Endothelial cell of umbilical vein (primary cell): ENCODE data around the gene ITGA3. TPM values are rescaled to one million over a fixed set of nuclear protein-coding genes. Genes with fewer than 3 reads are reported as not detected.

ENCODE experiments used
- BruUV-seq: library from RNA; stranded (reverse); fragments of 400-500 nt; replicated peaks from 2 replicates; lab custom pipeline; 2021; lab: Mats Ljungman, UMichigan
- CTCF ChIA-PET: fragments of 300-600, 350-600 bp; sonication (Branson Sonifier 250); formaldehyde crosslinking; loops from one replicate; lab custom pipeline; 2021; ENCODE audit warnings: antibody characterized with exemption, inconsistent platforms; lab: Charles Lee
- POLR2A ChIA-PET: fragments of 300-600, 350-600 bp; sonication (Branson Sonifier 250); formaldehyde crosslinking; loops from one replicate; lab custom pipeline; 2021; ENCODE audit warnings: antibody characterized with exemption, inconsistent platforms; lab: Charles Lee
- DNase-seq: peaks from one replicate; pipeline ENCODE4 v3.0.0-alpha.2; 2011; ENCODE audit warnings: low read depth, low spot score
- FAIRE-seq: peaks from 2 replicates; lab custom pipeline; 2011; peaks lifted over from hg19 to GRCh38; lab: Jason Lieb, UNC
- H2AFZ ChIP-seq: 2 replicates; pipeline ENCODE4 v1.6.0; 2012; ENCODE audit warnings: low read depth, low read length, control low read depth, inconsistent platforms
- H3K27ac ChIP-seq: 2 replicates; pipeline ENCODE4 v1.5.1; 2011; ENCODE audit warnings: low read depth, mild to moderate bottlenecking, control low read depth, low read length, moderate library complexity; ENCODE audit not compliant: insufficient read depth
- H3K27me3 ChIP-seq, 2 experiments: 2 replicates each; pipeline versions ENCODE4 v1.6.0 to v1.6.1; 2011; ENCODE audit warnings: low read length in 2 of 2, mixed read lengths in 1 of 2; ENCODE audit not compliant: control insufficient read depth in 2 of 2, insufficient read depth in 2 of 2
- H3K36me3 ChIP-seq, 2 experiments: 2 replicates in 1 of 2; 3 replicates in 1 of 2; pipeline ENCODE4 v1.5.1; 2011; ENCODE audit warnings: low read length in 2 of 2, mild to moderate bottlenecking in 1 of 2, moderate library complexity in 1 of 2; ENCODE audit not compliant: control insufficient read depth in 2 of 2, insufficient read depth in 2 of 2; ENCODE audit errors: extremely low read depth in 1 of 2
- H3K4me1 ChIP-seq: 3 replicates; pipeline ENCODE4 v1.5.1; 2011; ENCODE audit warnings: mild to moderate bottlenecking, low read length; ENCODE audit not compliant: control insufficient read depth, insufficient read depth; ENCODE audit errors: extremely low read depth
- H3K4me2 ChIP-seq: 2 replicates; pipeline ENCODE4 v1.6.1; 2011; ENCODE audit warnings: low read length, control low read depth, mixed read lengths; ENCODE audit not compliant: insufficient read depth
- H3K4me3 ChIP-seq, 3 experiments: fragments of 200-600 bp in 1 of 3; sonication (generic), shearing (Covaris generic) in 1 of 3; replicated peaks in 1 of 3; 2 replicates each; pipeline ENCODE4 v1.5.1; 2011 to 2016; ENCODE audit warnings: control low read depth in 3 of 3, low read length in 3 of 3, mild to moderate bottlenecking in 2 of 3, inconsistent platforms in 1 of 3, low read depth in 1 of 3, moderate library complexity in 1 of 3; ENCODE audit not compliant: insufficient read depth in 1 of 3
- H3K79me2 ChIP-seq: 2 replicates; pipeline ENCODE4 v1.6.0; 2012; ENCODE audit warnings: low read length, inconsistent platforms; ENCODE audit not compliant: control insufficient read depth, insufficient read depth
- H3K9ac ChIP-seq: replicated peaks from 2 replicates; pipeline ENCODE3; 2011; ENCODE audit warnings: low read length, control low read depth; ENCODE audit not compliant: insufficient read depth; ENCODE audit errors: extremely low read depth
- H3K9me1 ChIP-seq: replicated peaks from 3 replicates; pipeline ENCODE4 v1.6.0; 2011; ENCODE audit warnings: mild to moderate bottlenecking, low read length; ENCODE audit not compliant: control insufficient read depth, insufficient read depth; ENCODE audit errors: extremely low read depth
- H3K9me3 ChIP-seq: replicated peaks from 2 replicates; pipeline ENCODE4 v1.5.1; 2012; ENCODE audit warnings: low read length, inconsistent platforms; ENCODE audit not compliant: control insufficient read depth, insufficient read depth
- H4K20me1 ChIP-seq: replicated peaks from 2 replicates; pipeline ENCODE3; 2011; ENCODE audit warnings: mild to moderate bottlenecking, low read length; ENCODE audit not compliant: control insufficient read depth, insufficient read depth; ENCODE audit errors: extremely low read depth
- CTCF ChIP-seq, 2 donors: IDR thresholded peaks; 1 replicate in 1 of 2; 2 replicates in 1 of 2; pipeline ENCODE4 v1.5.1; 2011; ENCODE audit warnings: low read length in 2 of 2, mild to moderate bottlenecking in 2 of 2, moderate library complexity in 2 of 2, control low read depth in 1 of 2, inconsistent platforms in 1 of 2, low read depth in 1 of 2; ENCODE audit not compliant: insufficient read depth in 1 of 2; ENCODE audit errors: extremely low read depth in 1 of 2
- EZH2 ChIP-seq: IDR thresholded peaks from 2 replicates; pipeline ENCODE4 v1.6.1; 2012; ENCODE audit warnings: borderline replicate concordance, low read depth, mild to moderate bottlenecking, moderate library complexity, low read length, inconsistent platforms; ENCODE audit not compliant: severe bottlenecking
- FOS ChIP-seq: IDR thresholded peaks from 2 replicates; pipeline ENCODE4 v1.6.1; 2011; ENCODE audit warnings: mild to moderate bottlenecking, low read length, moderate library complexity, borderline replicate concordance; ENCODE audit not compliant: insufficient read depth
- GATA2 ChIP-seq: IDR thresholded peaks from 2 replicates; pipeline ENCODE4 v1.7.0; 2011; ENCODE audit warnings: low read depth, mild to moderate bottlenecking, moderate library complexity, mixed read lengths, low read length; ENCODE audit not compliant: insufficient read length, insufficient read depth
- JUN ChIP-seq: IDR thresholded peaks from 2 replicates; pipeline ENCODE4 v1.6.1; 2011; ENCODE audit warnings: borderline replicate concordance, low read depth; ENCODE audit not compliant: insufficient read length, insufficient read depth
- MYC ChIP-seq: IDR thresholded peaks from one replicate; pipeline ENCODE4 v1.6.1; 2011; ENCODE audit warnings: mild to moderate bottlenecking, low read depth, low read length
- POLR2A ChIP-seq: IDR thresholded peaks from 2 replicates; pipeline ENCODE4 v1.6.1; 2012; ENCODE audit warnings: low read depth, mild to moderate bottlenecking, control low read depth, low read length
- POLR2AphosphoS5 ChIP-seq: IDR thresholded peaks from 2 replicates; pipeline ENCODE4 v1.6.1; 2012; ENCODE audit warnings: low read depth, mild to moderate bottlenecking, control low read depth, low read length, moderate library complexity; ENCODE audit not compliant: insufficient read depth
- dilution Hi-C: fragments of 300-500 bp; cut with MboI; formaldehyde crosslinking; loops from one replicate; pipeline ENCODE4 v1.15.0; 2019; ENCODE audit warnings: low sequenced_read_pairs; ENCODE audit not compliant: extremely low pct_ligation_motif_present
- intact Hi-C: fragments of 100-400 bp; cut with micrococcal nuclease; formaldehyde crosslinking; loops from one replicate; pipeline ENCODE4 v1.10.0; 2022
- polyA plus RNA-seq, 4 experiments: library from polyadenylated mRNA; depleted of rRNA in 3 of 4; stranded (reverse) in 3 of 4; unstranded in 1 of 4; fragments of >200 nt; gene quantifications; 2 replicates each; pipeline versions ENCODE4 v1.2.1 to v1.2.3, GENCODE V29; 2011 to 2012; ENCODE audit warnings: missing spikeins in 1 of 4
- total RNA-seq: library from RNA; stranded (reverse); gene quantifications from 2 replicates; pipeline ENCODE4 v1.2.3, GENCODE V29; 2021
- TF ChIP-seq, protein P1 (sequence below): IDR thresholded peaks from 2 replicates; pipeline ENCODE4 v1.6.1; 2011; ENCODE audit not compliant: insufficient read depth, insufficient read length

Gene ITGA3
- total and polyA plus RNA-seq, 2 donors (not counting 3 experiments of a cell fraction or from before 2014, with no cell fraction given), result 92.7 to 112 TPM

DNA sequence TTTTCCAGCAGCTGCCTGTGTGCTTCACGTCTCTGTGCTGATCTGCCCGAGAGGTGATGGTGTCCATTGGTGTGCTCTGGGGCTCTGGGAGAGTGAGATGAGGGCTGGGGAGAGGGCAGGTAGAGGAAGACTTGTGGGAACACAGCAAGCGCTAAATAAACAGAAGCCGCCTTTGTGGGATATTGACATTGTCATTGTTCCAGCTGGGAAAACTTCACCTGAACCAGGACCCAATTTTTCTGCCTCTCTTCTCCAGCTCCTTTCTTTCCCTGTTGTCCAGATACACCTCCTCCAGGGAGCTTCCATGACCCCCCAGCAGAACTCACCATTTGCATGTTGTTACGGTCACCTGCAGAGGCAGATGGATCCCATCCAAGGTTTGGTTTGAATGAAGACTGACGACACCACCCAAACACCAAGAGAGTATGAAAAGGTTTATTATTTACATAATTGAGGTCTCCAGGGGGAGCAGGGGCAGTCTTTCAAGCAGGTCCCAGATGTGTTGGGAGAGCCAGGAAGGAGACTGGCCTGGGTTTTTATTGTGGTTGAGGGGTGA lies 3.6 kb upstream of the ITGA3 start:
- H3K4me2 ChIP-seq, result no peak overlapping the region
- no peak overlapping the region for H2AFZ ChIP-seq
- ChIA-PET CTCF (interaction anchor here (1.0 to 8.2 kb wide), 4 partner anchors 21 to 41 kb away, joined by 3 to 146 read pairs (median 30); partner anchors contain the start of gene PDK2), POLR2A (no interaction called here)
- peaks cover 3% of the 10 kb centered on the region for H3K79me2 ChIP-seq
- no peaks in the 10 kb centered on the region for H3K27me3 ChIP-seq
- no peaks in the 10 kb centered on the region for H4K20me1 ChIP-seq
- intact Hi-C loops, result no loop called here
- no TSS peak for BruUV-seq
- dilution Hi-C loops, result no loop called here
- H3K4me3 ChIP-seq, result no peak overlapping the region
- H3K36me3 ChIP-seq, result no peaks in the 10 kb centered on the region
- no peaks in the 10 kb centered on the region for H3K9me3 ChIP-seq
- DNase-seq, result no peak
- no peak overlapping the region for H3K27ac ChIP-seq
- H3K9ac ChIP-seq, result no peak overlapping the region
- TF ChIP-seq EZH2 (no peak), MYC (no peak), POLR2A (no peak), FOS (no peak), JUN (no peak), GATA2 (no peak), CTCF (IDR thresholded peaks at IDR 0.05; ENCODE audit: extremely low read depth in 1 of 2, insufficient read depth in 1 of 2, low read depth in 1 of 2, low read length in 2 of 2) (no peak), POLR2AphosphoS5 (no peak)
- TF ChIP-seq, protein P1, sequence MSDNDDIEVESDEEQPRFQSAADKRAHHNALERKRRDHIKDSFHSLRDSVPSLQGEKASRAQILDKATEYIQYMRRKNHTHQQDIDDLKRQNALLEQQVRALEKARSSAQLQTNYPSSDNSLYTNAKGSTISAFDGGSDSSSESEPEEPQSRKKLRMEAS, result no peak
- no peak for FAIRE-seq
- no peaks in the 10 kb centered on the region for H3K9me1 ChIP-seq
- peaks cover 60% of the 10 kb centered on the region for H3K4me1 ChIP-seq
